Epidermal melanocyte (primary cell): ENCODE data around the gene GPR141.

Experiments
- DNase-seq: peaks from one replicate; pipeline ENCODE4 v3.0.0; 2011; ENCODE audit warnings: low spot score; ENCODE audit not compliant: insufficient read length

Gene GPR141

GRCh38 chr7:37732253-37732652, 48.7 kb downstream of the GPR141 start:
- no peak for DNase-seq

GRCh38 chr7:37732888-37733287, 49.3 kb downstream of the GPR141 start:
- DNase-seq = no peak

- DNase-seq = no peak
Observed at GRCh38 chr7:37735196-37735595, 51.6 kb downstream of the GPR141 start.

- no peak for DNase-seq
Observed at GRCh38 chr7:37738321-37738720, 54.8 kb downstream of the GPR141 start.

GRCh38 chr7:37740398-37740797, 56.8 kb downstream of the GPR141 start:
- DNase-seq = no peak

- no peak for DNase-seq
Observed at GRCh38 chr7:37741776-37742175, 58.2 kb downstream of the GPR141 start.

- no peak for DNase-seq
Observed at GRCh38 chr7:37751096-37751495, 67.5 kb downstream of the GPR141 start.

- no peak for DNase-seq
Observed at GRCh38 chr7:37753398-37754050, 70.0 kb downstream of the GPR141 start.

GRCh38 chr7:37756797-37757551, 73.4 kb downstream of the GPR141 start:
- DNase-seq = no peak

GRCh38 chr7:37757563-37757962, 74.0 kb downstream of the GPR141 start:
- no peak for DNase-seq

- no peak for DNase-seq
Observed at GRCh38 chr7:37758501-37759045, 75.0 kb downstream of the GPR141 start.

GRCh38 chr7:37759526-37759925, 76.0 kb downstream of the GPR141 start:
- DNase-seq = no peak

GRCh38 chr7:37765421-37765829, 81.9 kb downstream of the GPR141 start:
- DNase-seq = no peak

- no peak for DNase-seq
Observed at GRCh38 chr7:37765872-37766525, 82.4 kb downstream of the GPR141 start.

- DNase-seq = no peak
Observed at GRCh38 chr7:37768611-37769010, 85.0 kb downstream of the GPR141 start.

GRCh38 chr7:37769291-37769690, 85.7 kb downstream of the GPR141 start:
- DNase-seq = no peak

GRCh38 chr7:37769726-37770125, 86.2 kb downstream of the GPR141 start:
- DNase-seq = no peak

GRCh38 chr7:37770838-37771237, 87.3 kb downstream of the GPR141 start:
- DNase-seq = no peak

GRCh38 chr7:37771342-37771741, 87.8 kb downstream of the GPR141 start:
- no peak for DNase-seq

GRCh38 chr7:37771801-37772200, 88.2 kb downstream of the GPR141 start:
- no peak for DNase-seq

GRCh38 chr7:37775921-37776320, 92.4 kb downstream of the GPR141 start:
- DNase-seq = no peak

GRCh38 chr7:37781156-37781555, 97.6 kb downstream of the GPR141 start:
- DNase-seq = no peak
